Upper lobe of left lung (tissue), 4 donors: Measurements from ENCODE around the gene PRKAB2.

Experiments
- POLR2A ChIP-seq, 4 donors: fragments of 450-650 bp; IDR thresholded peaks; one replicate each; pipeline ENCODE4 v1.5.1; 2016 to 2017; ENCODE audit warnings: antibody characterized with exemption in 4 of 4, mild to moderate bottlenecking in 2 of 4
- POLR2AphosphoS5 ChIP-seq, 2 donors: sonication (generic); formaldehyde crosslinking; IDR thresholded peaks; one replicate each; pipeline ENCODE4 v1.5.1; 2017; ENCODE audit warnings: antibody characterized with exemption in 2 of 2
- TF ChIP-seq, protein P1 (sequence below), 6 experiments: fragments of 450-650 bp in 4 of 6; fragments of 200-600 bp in 2 of 6; sonication (generic) in 2 of 6; IDR thresholded peaks; one replicate each; pipeline ENCODE4 v1.5.1; 2016 to 2019; ENCODE audit warnings: antibody characterized with exemption in 6 of 6

DNA sequence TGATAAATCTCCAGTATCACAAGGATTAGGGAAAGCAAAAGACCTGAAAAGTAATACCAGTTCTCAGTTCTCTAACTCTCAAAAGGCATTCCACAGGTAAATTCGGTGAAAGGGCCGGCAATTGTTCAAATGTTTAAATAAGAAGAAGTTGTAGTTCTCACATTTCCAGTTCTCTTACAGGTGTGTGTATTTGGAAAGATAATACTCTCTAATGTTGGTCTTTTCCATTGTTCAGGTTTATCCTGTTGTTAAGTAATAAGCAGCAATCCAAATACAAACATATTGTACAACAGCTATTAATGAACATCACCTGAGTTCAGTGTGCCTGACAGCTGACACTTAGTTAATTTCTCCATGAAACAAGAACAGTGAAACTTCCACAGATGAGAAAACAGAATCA lies 13.2 kb upstream of the PRKAB2 start:
- TF ChIP-seq, protein P1, sequence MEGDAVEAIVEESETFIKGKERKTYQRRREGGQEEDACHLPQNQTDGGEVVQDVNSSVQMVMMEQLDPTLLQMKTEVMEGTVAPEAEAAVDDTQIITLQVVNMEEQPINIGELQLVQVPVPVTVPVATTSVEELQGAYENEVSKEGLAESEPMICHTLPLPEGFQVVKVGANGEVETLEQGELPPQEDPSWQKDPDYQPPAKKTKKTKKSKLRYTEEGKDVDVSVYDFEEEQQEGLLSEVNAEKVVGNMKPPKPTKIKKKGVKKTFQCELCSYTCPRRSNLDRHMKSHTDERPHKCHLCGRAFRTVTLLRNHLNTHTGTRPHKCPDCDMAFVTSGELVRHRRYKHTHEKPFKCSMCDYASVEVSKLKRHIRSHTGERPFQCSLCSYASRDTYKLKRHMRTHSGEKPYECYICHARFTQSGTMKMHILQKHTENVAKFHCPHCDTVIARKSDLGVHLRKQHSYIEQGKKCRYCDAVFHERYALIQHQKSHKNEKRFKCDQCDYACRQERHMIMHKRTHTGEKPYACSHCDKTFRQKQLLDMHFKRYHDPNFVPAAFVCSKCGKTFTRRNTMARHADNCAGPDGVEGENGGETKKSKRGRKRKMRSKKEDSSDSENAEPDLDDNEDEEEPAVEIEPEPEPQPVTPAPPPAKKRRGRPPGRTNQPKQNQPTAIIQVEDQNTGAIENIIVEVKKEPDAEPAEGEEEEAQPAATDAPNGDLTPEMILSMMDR (IDR thresholded peaks at IDR 0.05) = no peak
- no peak for TF ChIP-seq POLR2A (IDR thresholded peaks at IDR 0.05)
- TF ChIP-seq POLR2AphosphoS5 (IDR thresholded peaks at IDR 0.05) = no peak
